HepG2 (cell line): Measurements from ENCODE around the gene TEKT5. TPM values are rescaled to one million over a fixed set of nuclear protein-coding genes. Genes with fewer than 3 reads are reported as not detected.
A peak's percentile ranks its signal among the peaks of the same experiment; 100 is the strongest.

Source experiments
- ATM ChIP-seq: fragments of 450-650 bp; IDR thresholded peaks from 2 replicates; pipeline ENCODE4 v1.7.1; 2017; ENCODE audit warnings: mild to moderate bottlenecking, borderline replicate concordance
- DR1 ChIP-seq: sonication (generic); formaldehyde crosslinking; IDR thresholded peaks from 2 replicates; pipeline ENCODE4 v1.8.0; 2021; ENCODE audit warnings: mild to moderate bottlenecking, missing genetic modification reagents, inconsistent platforms
- FOXC1 ChIP-seq: sonication (generic); formaldehyde crosslinking; IDR thresholded peaks from 2 replicates; pipeline ENCODE4 v1.8.0; 2022; ENCODE audit warnings: mild to moderate bottlenecking, missing genetic modification reagents, borderline replicate concordance
- FOXO1 ChIP-seq: sonication (generic); formaldehyde crosslinking; IDR thresholded peaks from 2 replicates; pipeline ENCODE4 v1.4.0; 2020; ENCODE audit warnings: missing genetic modification reagents
- HMGA1 ChIP-seq: sonication (generic); formaldehyde crosslinking; conservative IDR thresholded peaks from 2 replicates; pipeline ENCODE4 v1.4.0; 2020; ENCODE audit warnings: missing genetic modification reagents
- HNF4G ChIP-seq, 2 experiments: sonication (generic) in 1 of 2; formaldehyde crosslinking in 1 of 2; IDR thresholded peaks; 2 replicates each; pipeline versions ENCODE4 v1.4.0 to v1.6.1; 2011 to 2020; ENCODE audit warnings: borderline replicate concordance in 2 of 2, low read depth in 2 of 2, mild to moderate bottlenecking in 2 of 2, low read length in 1 of 2, missing genetic modification reagents in 1 of 2, moderate library complexity in 1 of 2
- HNRNPUL1 ChIP-seq: fragments of 200-400 bp; formaldehyde crosslinking; IDR thresholded peaks from 2 replicates; pipeline ENCODE4 v1.6.1; 2017; ENCODE audit warnings: low read depth, mild to moderate bottlenecking, low read length, moderate library complexity
- MED13 ChIP-seq: sonication (generic); formaldehyde crosslinking; IDR thresholded peaks from 2 replicates; pipeline ENCODE4 v1.5.0; 2020; ENCODE audit warnings: missing genetic modification reagents
- MXD1 ChIP-seq: sonication (generic); formaldehyde crosslinking; IDR thresholded peaks from 2 replicates; pipeline ENCODE4 v1.4.0; 2020; ENCODE audit warnings: mild to moderate bottlenecking, missing genetic modification reagents
- REPIN1 ChIP-seq: sonication (generic); formaldehyde crosslinking; IDR thresholded peaks from 2 replicates; pipeline ENCODE4 v1.8.0; 2022; ENCODE audit warnings: missing genetic modification reagents, low read depth, mild to moderate bottlenecking, borderline replicate concordance
- RFX5 ChIP-seq: IDR thresholded peaks from 2 replicates; pipeline ENCODE4 v1.6.1; 2011; ENCODE audit warnings: low read depth, low read length, improper control_type of control experiment
- TCF7L2 ChIP-seq: IDR thresholded peaks from 2 replicates; pipeline ENCODE4 v1.6.1; 2011; ENCODE audit warnings: mild to moderate bottlenecking, low read depth, low read length, moderate library complexity
- XRCC5 ChIP-seq: fragments of 200-400 bp; formaldehyde crosslinking; optimal IDR thresholded peaks from 2 replicates; pipeline ENCODE3; 2017; ENCODE audit warnings: mild to moderate bottlenecking, low read length
- ZMAT3 ChIP-seq: sonication (generic); formaldehyde crosslinking; conservative IDR thresholded peaks from 2 replicates; pipeline ENCODE4 v1.7.0; 2021; ENCODE audit warnings: missing genetic modification reagents
- ZNF331 ChIP-seq: sonication (generic); formaldehyde crosslinking; IDR thresholded peaks from 2 replicates; pipeline ENCODE4 v1.4.0; 2020; ENCODE audit warnings: missing genetic modification reagents
- ZNF33B ChIP-seq: sonication (generic); formaldehyde crosslinking; IDR thresholded peaks from 2 replicates; pipeline ENCODE4 v1.5.1; 2020; ENCODE audit warnings: mild to moderate bottlenecking, missing genetic modification reagents
- ZNF670 ChIP-seq: sonication (generic); formaldehyde crosslinking; IDR thresholded peaks from 2 replicates; pipeline ENCODE4 v1.8.0; 2022; ENCODE audit warnings: mild to moderate bottlenecking, missing genetic modification reagents, borderline replicate concordance
- polyA plus RNA-seq, 8 experiments: library from polyadenylated mRNA; depleted of rRNA in 3 of 8; stranded (reverse) in 7 of 8; unstranded in 1 of 8; fragments of >200 nt; fragmentation: Illumina TruSeq in 4 of 8; extraction: Trizol in 4 of 8; gene quantifications; 2 replicates each; pipeline versions ENCODE4 v1.2.1 to v1.2.3, GENCODE V29; 2011 to 2016; ENCODE audit warnings: low read depth in 4 of 8, missing spikeins in 1 of 8, mixed read lengths in 1 of 8; ENCODE audit not compliant: insufficient read depth in 1 of 8
- total RNA-seq, 5 experiments: library from RNA; depleted of rRNA; stranded (reverse); fragments of >200 nt; fragmentation: Illumina TruSeq; extraction: Trizol; gene quantifications; 2 replicates each; pipeline ENCODE4 v1.2.3, GENCODE V29; 2016; ENCODE audit warnings: low read depth in 1 of 5
- TF ChIP-seq, protein P1 (sequence below): sonication (generic); formaldehyde crosslinking; IDR thresholded peaks from 2 replicates; pipeline ENCODE4 v1.4.0; 2020; ENCODE audit warnings: mild to moderate bottlenecking, low read depth, missing genetic modification reagents
- TF ChIP-seq, protein P2 (sequence below): sonication (generic); formaldehyde crosslinking; IDR thresholded peaks from 2 replicates; pipeline ENCODE4 v1.4.0; 2020; ENCODE audit warnings: low read depth, mild to moderate bottlenecking, missing genetic modification reagents
- TF ChIP-seq, protein P3 (sequence below): sonication (generic); formaldehyde crosslinking; IDR thresholded peaks from 2 replicates; pipeline ENCODE4 v1.4.0; 2020; ENCODE audit warnings: missing genetic modification reagents

Gene TEKT5
- total and polyA plus RNA-seq, 2 of the 13 experiments (the other 11 are each of a cell fraction or from before 2014, with no cell fraction given) = 0.16 TPM; not detected in 1

GRCh38 chr16:10579965-10580882, 114.5 kb downstream of the TEKT5 start, which contains the start of gene EMP2 (continued):
- TF ChIP-seq HMGA1 (CRISPR knock-in tag) (no peak), ZNF670 (CRISPR knock-in tag) (no peak), FOXO1 (CRISPR knock-in tag) (peak; percentile 70), HNRNPUL1 (peak; percentile 55; the same call in 1 of the 2 replicates), ZNF33B (CRISPR knock-in tag) (peak; percentile 78; the same call in 1 of the 2 replicates), FOXC1 (CRISPR knock-in tag) (peak; percentile 97), RFX5 (no peak; the same call in 1 of the 2 replicates), DR1 (CRISPR knock-in tag) (peak; percentile 76; the same call in 1 of the 2 replicates), XRCC5 (peak; percentile 91), REPIN1 (CRISPR knock-in tag) (peak; percentile 73; the same call in 1 of the 2 replicates), ZNF331 (CRISPR knock-in tag) (peak; percentile 65; the same call in 1 of the 2 replicates), MXD1 (CRISPR knock-in tag) (peak; percentile 84), ZMAT3 (peak; percentile 85; the same call in 1 of the 2 replicates), ATM (no peak), MED13 (CRISPR knock-in tag) (peak; percentile 90), HNF4G (IDR thresholded peaks at IDR 0.05; ENCODE audit: borderline replicate concordance, low read depth, low read length) (peak; percentile 17; the same call in 1 of the 2 replicates), HNF4G (CRISPR knock-in tag; IDR thresholded peaks at IDR 0.05; ENCODE audit: borderline replicate concordance, low read depth) (no peak; the same call in 1 of the 2 replicates), TCF7L2 (no peak)
- TF ChIP-seq, protein P1, sequence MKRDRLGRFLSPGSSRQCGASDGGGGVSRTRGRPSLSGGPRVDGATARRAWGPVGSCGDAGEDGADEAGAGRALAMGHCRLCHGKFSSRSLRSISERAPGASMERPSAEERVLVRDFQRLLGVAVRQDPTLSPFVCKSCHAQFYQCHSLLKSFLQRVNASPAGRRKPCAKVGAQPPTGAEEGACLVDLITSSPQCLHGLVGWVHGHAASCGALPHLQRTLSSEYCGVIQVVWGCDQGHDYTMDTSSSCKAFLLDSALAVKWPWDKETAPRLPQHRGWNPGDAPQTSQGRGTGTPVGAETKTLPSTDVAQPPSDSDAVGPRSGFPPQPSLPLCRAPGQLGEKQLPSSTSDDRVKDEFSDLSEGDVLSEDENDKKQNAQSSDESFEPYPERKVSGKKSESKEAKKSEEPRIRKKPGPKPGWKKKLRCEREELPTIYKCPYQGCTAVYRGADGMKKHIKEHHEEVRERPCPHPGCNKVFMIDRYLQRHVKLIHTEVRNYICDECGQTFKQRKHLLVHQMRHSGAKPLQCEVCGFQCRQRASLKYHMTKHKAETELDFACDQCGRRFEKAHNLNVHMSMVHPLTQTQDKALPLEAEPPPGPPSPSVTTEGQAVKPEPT (CRISPR knock-in tag) = peak; percentile 83; the same call in 1 of the 2 replicates
- TF ChIP-seq, protein P2, sequence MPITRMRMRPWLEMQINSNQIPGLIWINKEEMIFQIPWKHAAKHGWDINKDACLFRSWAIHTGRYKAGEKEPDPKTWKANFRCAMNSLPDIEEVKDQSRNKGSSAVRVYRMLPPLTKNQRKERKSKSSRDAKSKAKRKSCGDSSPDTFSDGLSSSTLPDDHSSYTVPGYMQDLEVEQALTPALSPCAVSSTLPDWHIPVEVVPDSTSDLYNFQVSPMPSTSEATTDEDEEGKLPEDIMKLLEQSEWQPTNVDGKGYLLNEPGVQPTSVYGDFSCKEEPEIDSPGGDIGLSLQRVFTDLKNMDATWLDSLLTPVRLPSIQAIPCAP = no peak
- TF ChIP-seq, protein P3, sequence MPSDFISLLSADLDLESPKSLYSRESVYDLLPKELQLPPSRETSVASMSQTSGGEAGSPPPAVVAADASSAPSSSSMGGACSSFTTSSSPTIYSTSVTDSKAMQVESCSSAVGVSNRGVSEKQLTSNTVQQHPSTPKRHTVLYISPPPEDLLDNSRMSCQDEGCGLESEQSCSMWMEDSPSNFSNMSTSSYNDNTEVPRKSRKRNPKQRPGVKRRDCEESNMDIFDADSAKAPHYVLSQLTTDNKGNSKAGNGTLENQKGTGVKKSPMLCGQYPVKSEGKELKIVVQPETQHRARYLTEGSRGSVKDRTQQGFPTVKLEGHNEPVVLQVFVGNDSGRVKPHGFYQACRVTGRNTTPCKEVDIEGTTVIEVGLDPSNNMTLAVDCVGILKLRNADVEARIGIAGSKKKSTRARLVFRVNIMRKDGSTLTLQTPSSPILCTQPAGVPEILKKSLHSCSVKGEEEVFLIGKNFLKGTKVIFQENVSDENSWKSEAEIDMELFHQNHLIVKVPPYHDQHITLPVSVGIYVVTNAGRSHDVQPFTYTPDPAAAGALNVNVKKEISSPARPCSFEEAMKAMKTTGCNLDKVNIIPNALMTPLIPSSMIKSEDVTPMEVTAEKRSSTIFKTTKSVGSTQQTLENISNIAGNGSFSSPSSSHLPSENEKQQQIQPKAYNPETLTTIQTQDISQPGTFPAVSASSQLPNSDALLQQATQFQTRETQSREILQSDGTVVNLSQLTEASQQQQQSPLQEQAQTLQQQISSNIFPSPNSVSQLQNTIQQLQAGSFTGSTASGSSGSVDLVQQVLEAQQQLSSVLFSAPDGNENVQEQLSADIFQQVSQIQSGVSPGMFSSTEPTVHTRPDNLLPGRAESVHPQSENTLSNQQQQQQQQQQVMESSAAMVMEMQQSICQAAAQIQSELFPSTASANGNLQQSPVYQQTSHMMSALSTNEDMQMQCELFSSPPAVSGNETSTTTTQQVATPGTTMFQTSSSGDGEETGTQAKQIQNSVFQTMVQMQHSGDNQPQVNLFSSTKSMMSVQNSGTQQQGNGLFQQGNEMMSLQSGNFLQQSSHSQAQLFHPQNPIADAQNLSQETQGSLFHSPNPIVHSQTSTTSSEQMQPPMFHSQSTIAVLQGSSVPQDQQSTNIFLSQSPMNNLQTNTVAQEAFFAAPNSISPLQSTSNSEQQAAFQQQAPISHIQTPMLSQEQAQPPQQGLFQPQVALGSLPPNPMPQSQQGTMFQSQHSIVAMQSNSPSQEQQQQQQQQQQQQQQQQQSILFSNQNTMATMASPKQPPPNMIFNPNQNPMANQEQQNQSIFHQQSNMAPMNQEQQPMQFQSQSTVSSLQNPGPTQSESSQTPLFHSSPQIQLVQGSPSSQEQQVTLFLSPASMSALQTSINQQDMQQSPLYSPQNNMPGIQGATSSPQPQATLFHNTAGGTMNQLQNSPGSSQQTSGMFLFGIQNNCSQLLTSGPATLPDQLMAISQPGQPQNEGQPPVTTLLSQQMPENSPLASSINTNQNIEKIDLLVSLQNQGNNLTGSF (CRISPR knock-in tag) = peak; percentile 86
